HepG2 (cell line): ENCODE measurements around the gene ARL8A. TPM values are rescaled to one million over a fixed set of nuclear protein-coding genes. Genes with fewer than 3 reads are reported as not detected.
A peak's percentile ranks its signal among the peaks of the same experiment; 100 is the strongest.

ENCODE experiments used
- ATAC-seq: fragments of 200-7000 bp; cut with Tn5 transposase; 3 replicates; pipeline ENCODE4 v1.9.1; 2020; ENCODE audit warnings: mild to moderate bottlenecking, moderate library complexity
- BruUV-seq: library from RNA; stranded (reverse); fragments of 400-500 nt; replicated peaks from 2 replicates; lab custom pipeline; 2021; lab: Mats Ljungman, UMichigan
- CTCF ChIA-PET: fragments of 300-600 bp; formaldehyde crosslinking; extraction: SDS; loops from one replicate; lab custom pipeline; 2021; ENCODE audit warnings: low total read pairs, inconsistent platforms, low intra/inter-chr PET ratio; lab: Yijun Ruan, JAX
- POLR2A ChIA-PET: fragments of 350-600 bp; sonication (Branson Sonifier 250); formaldehyde crosslinking; loops from one replicate; lab custom pipeline; 2020; ENCODE audit warnings: antibody characterized with exemption, inconsistent platforms; lab: Yijun Ruan, JAX
- DNase-seq: peaks from one replicate; pipeline ENCODE4 v3.0.0-alpha.2; 2015; ENCODE audit warnings: low spot score
- FAIRE-seq: peaks from 3 replicates; lab custom pipeline; 2011; peaks lifted over from hg19 to GRCh38; lab: Jason Lieb, UNC
- H2AFZ ChIP-seq: one replicate; pipeline ENCODE4 v1.6.1; 2011; ENCODE audit warnings: low read length, inconsistent platforms
- H3K27ac ChIP-seq: fragments of 300-600 bp; 3 replicates; pipeline ENCODE4 v1.8.0; 2011; ENCODE audit warnings: mixed run types, mild to moderate bottlenecking, mixed read lengths, low read length, inconsistent platforms; ENCODE audit not compliant: insufficient read depth; ENCODE audit errors: extremely low read length
- H3K27me3 ChIP-seq, 2 experiments: fragments of 200-600 bp in 1 of 2; 2 replicates in 1 of 2; 3 replicates in 1 of 2; pipeline versions ENCODE4 v1.6.0 to v1.8.0; 2011; ENCODE audit warnings: low read length in 2 of 2, mild to moderate bottlenecking in 2 of 2, moderate library complexity in 2 of 2, inconsistent platforms in 1 of 2; ENCODE audit not compliant: insufficient read depth in 2 of 2, control insufficient read depth in 1 of 2
- H3K36me3 ChIP-seq, 2 experiments: fragments of 200-600 bp in 1 of 2; replicated peaks in 1 of 2; 2 replicates in 1 of 2; 3 replicates in 1 of 2; pipeline versions ENCODE4 v1.5.1 to v1.8.0; 2011; ENCODE audit warnings: low read length in 2 of 2, inconsistent platforms in 1 of 2; ENCODE audit not compliant: insufficient read depth in 2 of 2, control insufficient read depth in 1 of 2
- H3K4me1 ChIP-seq: 2 replicates; pipeline ENCODE4 v1.5.1; 2012; ENCODE audit warnings: low read length, inconsistent platforms; ENCODE audit not compliant: insufficient read depth
- H3K4me2 ChIP-seq: 2 replicates; pipeline ENCODE4 v1.6.0; 2011; ENCODE audit warnings: low read depth, low read length, inconsistent platforms
- H3K4me3 ChIP-seq, 3 experiments: fragments of 200-600 bp in 1 of 3; sonication (generic), shearing (Covaris generic) in 1 of 3; replicated peaks in 1 of 3; 2 replicates each; pipeline ENCODE4 v1.5.1; 2011 to 2016; ENCODE audit warnings: low read length in 3 of 3, inconsistent platforms in 2 of 3, low read depth in 2 of 3, mild to moderate bottlenecking in 2 of 3, control low read depth in 1 of 3, mixed read lengths in 1 of 3; ENCODE audit not compliant: insufficient read depth in 1 of 3
- H3K79me2 ChIP-seq: one replicate; pipeline ENCODE4 v1.6.1; 2011; ENCODE audit warnings: low read length, inconsistent platforms; ENCODE audit not compliant: insufficient read depth
- H3K9ac ChIP-seq: 2 replicates; pipeline ENCODE4 v1.6.0; 2011; ENCODE audit warnings: mild to moderate bottlenecking, low read depth, low read length, inconsistent platforms; ENCODE audit not compliant: insufficient read depth
- H3K9me3 ChIP-seq: 2 replicates; pipeline ENCODE4 v1.5.1; 2012; ENCODE audit warnings: mild to moderate bottlenecking, low read length
- H4K20me1 ChIP-seq: 2 replicates; pipeline ENCODE4 v1.6.0; 2011; ENCODE audit warnings: inconsistent platforms, mild to moderate bottlenecking, low read length, moderate library complexity; ENCODE audit not compliant: insufficient read depth
- ARNT2 ChIP-seq: sonication (generic); formaldehyde crosslinking; IDR thresholded peaks from 2 replicates; pipeline ENCODE4 v1.8.0; 2022; ENCODE audit warnings: mild to moderate bottlenecking, low read depth, missing genetic modification reagents, moderate library complexity
- CREBL2 ChIP-seq: sonication (generic); formaldehyde crosslinking; IDR thresholded peaks from 2 replicates; pipeline ENCODE4 v1.8.1; 2023; ENCODE audit warnings: missing genetic modification reagents, mild to moderate bottlenecking, borderline replicate concordance
- FOSL1 ChIP-seq: sonication (generic); formaldehyde crosslinking; IDR thresholded peaks from 2 replicates; pipeline ENCODE4 v1.9.0; 2021; ENCODE audit warnings: missing genetic modification reagents, borderline replicate concordance
- FOXA1 ChIP-seq, 2 experiments: fragments of 450-650 bp in 1 of 2; sonication (generic) in 1 of 2; formaldehyde crosslinking in 1 of 2; IDR thresholded peaks; 2 replicates each; pipeline versions ENCODE4 v1.4.0 to v1.6.1; 2016 to 2020; ENCODE audit warnings: missing genetic modification reagents in 1 of 2
- GLMP ChIP-seq: sonication (generic); formaldehyde crosslinking; IDR thresholded peaks from 2 replicates; pipeline ENCODE4 v1.9.0; 2021; ENCODE audit warnings: missing genetic modification reagents, mild to moderate bottlenecking, borderline replicate concordance
- MTERF4 ChIP-seq: sonication (generic); formaldehyde crosslinking; IDR thresholded peaks from 2 replicates; pipeline ENCODE4 v1.8.0; 2023; ENCODE audit warnings: mild to moderate bottlenecking, missing genetic modification reagents
- PRDM15 ChIP-seq: sonication (generic); formaldehyde crosslinking; IDR thresholded peaks from 2 replicates; pipeline ENCODE4 v1.4.0; 2020; ENCODE audit warnings: missing genetic modification reagents
- REPIN1 ChIP-seq: sonication (generic); formaldehyde crosslinking; IDR thresholded peaks from 2 replicates; pipeline ENCODE4 v1.8.0; 2022; ENCODE audit warnings: missing genetic modification reagents, low read depth, mild to moderate bottlenecking, borderline replicate concordance
- TARDBP ChIP-seq: sonication (generic); formaldehyde crosslinking; IDR thresholded peaks from 2 replicates; pipeline ENCODE4 v1.8.0; 2022; ENCODE audit warnings: mild to moderate bottlenecking, missing genetic modification reagents
- TFAP4 ChIP-seq: sonication (generic); IDR thresholded peaks from 2 replicates; pipeline ENCODE4 v1.6.1; 2016; ENCODE audit warnings: low read depth, borderline replicate concordance
- ZBTB7B ChIP-seq: sonication (generic); formaldehyde crosslinking; IDR thresholded peaks from 2 replicates; pipeline ENCODE4 v1.4.0; 2020; ENCODE audit warnings: missing genetic modification reagents
- ZKSCAN5 ChIP-seq: sonication (generic); formaldehyde crosslinking; IDR thresholded peaks from 2 replicates; pipeline ENCODE4 v1.5.1; 2020; ENCODE audit warnings: mild to moderate bottlenecking, missing genetic modification reagents
- ZNF3 ChIP-seq: IDR thresholded peaks from 2 replicates; pipeline ENCODE4 v1.7.0; 2017; ENCODE audit warnings: inconsistent platforms
- ZNF709 ChIP-seq: sonication (generic); formaldehyde crosslinking; IDR thresholded peaks from 2 replicates; pipeline ENCODE4 v1.5.0; 2020; ENCODE audit warnings: mild to moderate bottlenecking, missing genetic modification reagents
- ZNF737 ChIP-seq: sonication (generic); formaldehyde crosslinking; IDR thresholded peaks from 2 replicates; pipeline ENCODE4 v1.5.0; 2020; ENCODE audit warnings: missing genetic modification reagents, mild to moderate bottlenecking, borderline replicate concordance
- ZNF790 ChIP-seq: sonication (generic); formaldehyde crosslinking; IDR thresholded peaks from 2 replicates; pipeline ENCODE4 v1.8.0; 2022; ENCODE audit warnings: missing genetic modification reagents, mild to moderate bottlenecking, borderline replicate concordance
- WGBS: methylation state at CpG from one replicate; pipeline ENCODE4 v1.1.6; 2017; ENCODE audit warnings: low lambda C conversion rate; 5-methylcytosine and 5-hydroxymethylcytosine counted together
- in situ Hi-C: cut with HindIII; loops from 2 replicates; pipeline ENCODE4 v1.10.0; 2017; ENCODE audit warnings: low pct_unique_long_range_greater_than_20kb; ENCODE audit not compliant: extremely low pct_ligation_motif_present
- intact Hi-C: fragments of 100-400 bp; cut with micrococcal nuclease; formaldehyde crosslinking; loops from one replicate; pipeline ENCODE4 v1.10.0; 2022; ENCODE audit not compliant: unreplicated experiment
- polyA plus RNA-seq, 8 experiments: library from polyadenylated mRNA; depleted of rRNA in 3 of 8; stranded (reverse) in 7 of 8; unstranded in 1 of 8; fragments of >200 nt; fragmentation: Illumina TruSeq in 4 of 8; extraction: Trizol in 4 of 8; gene quantifications; 2 replicates each; pipeline versions ENCODE4 v1.2.1 to v1.2.3, GENCODE V29; 2011 to 2016; ENCODE audit warnings: low read depth in 4 of 8, missing spikeins in 1 of 8, mixed read lengths in 1 of 8; ENCODE audit not compliant: insufficient read depth in 1 of 8
- total RNA-seq, 5 experiments: library from RNA; depleted of rRNA; stranded (reverse); fragments of >200 nt; fragmentation: Illumina TruSeq; extraction: Trizol; gene quantifications; 2 replicates each; pipeline ENCODE4 v1.2.3, GENCODE V29; 2016; ENCODE audit warnings: low read depth in 1 of 5

Gene ARL8A
- total and polyA plus RNA-seq, 2 of the 13 experiments (the other 11 are each of a cell fraction or from before 2014, with no cell fraction given), result 2.7 to 23.4 TPM

GRCh38 chr1:202176949-202177927 is 32.7 kb upstream of the ARL8A start:
- FAIRE-seq (no peak), ATAC-seq (peak; percentile 55; the same call in 2 of the 3 replicates)
- TF ChIP-seq ZKSCAN5 (no peak), CREBL2 (CRISPR knock-in tag) (no peak), ZNF790 (no peak), MTERF4 (no peak), ARNT2 (no peak), PRDM15 (CRISPR knock-in tag) (no peak), ZNF3 (CRISPR knock-in tag) (no peak), FOXA1 (IDR thresholded peaks at IDR 0.05) (no peak), FOXA1 (CRISPR knock-in tag; IDR thresholded peaks at IDR 0.05) (no peak), ZBTB7B (no peak), TARDBP (CRISPR knock-in tag) (no peak), ZNF709 (no peak), FOSL1 (no peak), REPIN1 (CRISPR knock-in tag) (no peak), GLMP (no peak), ZNF737 (CRISPR knock-in tag) (no peak), TFAP4 (no peak)

More at GRCh38 chr1:202176949-202177927, 32.7 kb upstream of the ARL8A start:
- WGBS, result 62% methylated on average over 12 of the region's 29 CpGs
- no peak overlapping the region for H2AFZ ChIP-seq
- no peak for DNase-seq
- no TSS peak for BruUV-seq
- H3K9ac ChIP-seq, result no peak overlapping the region
- H3K4me3 ChIP-seq, result no peak overlapping the region
- in situ Hi-C loops (no loop called here), intact Hi-C loops (no loop called here)
- ChIA-PET CTCF (no interaction called here), POLR2A (no interaction called here)
- no peaks in the 10 kb centered on the region for H4K20me1 ChIP-seq
- H3K4me2 ChIP-seq, result no peak overlapping the region
- no peaks in the 10 kb centered on the region for H3K4me1 ChIP-seq
- H3K9me3 ChIP-seq, result no peaks in the 10 kb centered on the region
- H3K27ac ChIP-seq, result no peak overlapping the region
- H3K36me3 ChIP-seq, result no peaks in the 10 kb centered on the region
- H3K79me2 ChIP-seq, result no peaks in the 10 kb centered on the region
- peaks cover 11 to 33% of the 10 kb centered on the region in 2 experiments; a peak in 4 of 5 replicates for H3K27me3 ChIP-seq
